Measurements from ENCODE around the gene FSD1L. TPM values are rescaled to one million over a fixed set of nuclear protein-coding genes. Genes with fewer than 3 reads are reported as not detected.

The FSD1L gene
- total RNA-seq: 1 to 10 TPM; 3.0 to 5.8 (median 5.1) TPM
- under 1 TPM; 0.70 to 0.90 (median 0.74) TPM for polyA plus RNA-seq
- long read RNA-seq, donor 1: 0 reads
- long read RNA-seq, donor 2: 0 reads

- H3K36me3 ChIP-seq: no peaks in the 10 kb centered on the region
- 1 to 6% (median 1%) methylated on average over 38 to 87 of the region's 87 CpGs for WGBS, 5 donors
- no peaks in the 10 kb centered on the region for H3K9me3 ChIP-seq
- peak within 1 kb of the TSS; percentile 69 to 99 (median 86) for H3K4me3 ChIP-seq
- peaks cover 0 to 26% (median 16%) of the 10 kb centered on the region in 6 donors for H3K4me1 ChIP-seq
- peak; percentile 74 to 84 (median 79) for TF ChIP-seq POLR2AphosphoS5 (IDR thresholded peaks at IDR 0.05)
- TF ChIP-seq CTCF (IDR thresholded peaks at IDR 0.05 in 8 of 11, conservative IDR thresholded peaks at IDR 0.05 in 3 of 11): peak in 5 of 11 experiments; percentile 5 to 52 (median 21)
- TF ChIP-seq POLR2A (IDR thresholded peaks at IDR 0.05): no peak
- intact Hi-C loops (cut with DNase I; ENCODE audit: low total_unique reads): no loop called here
- no peaks in the 10 kb centered on the region for H3K27me3 ChIP-seq (replicated peaks in 1 of 7)
- H3K27ac ChIP-seq: peak within 1 kb of the TSS in 7 of 8 donors; percentile 22 to 82 (median 69)
- DNase-seq: peak; percentile 97
Observed at GRCh38 chr9:105447814-105448812, at the start of gene FSD1L. Gene FSD1L (plus strand): TSS chr9:105448034. CDS start chr9:105448221, 187 bp downstream.

GRCh38 chr9:105399117-105399516 is 48.7 kb upstream of the FSD1L start:
- intact Hi-C loops (cut with DNase I; ENCODE audit: low total_unique reads): no loop called here
- Histone ChIP-seq H3K9me3 (no peaks in the 10 kb centered on the region), H3K36me3 (no peaks in the 10 kb centered on the region), H3K27ac (no peak overlapping the region), H3K4me1 (peaks cover 0 to 6% (median 0%) of the 10 kb centered on the region in 6 donors), H3K27me3 (replicated peaks in 1 of 7) (peaks cover 0 to 16% (median 0%) of the 10 kb centered on the region in 7 donors), H3K4me3 (no peak overlapping the region)
- 82 to 98% (median 94%) methylated on average over 2 of the region's 2 CpGs for whole genome bisulfite sequencing, 5 donors
- TF ChIP-seq POLR2A (IDR thresholded peaks at IDR 0.05) (no peak), POLR2AphosphoS5 (IDR thresholded peaks at IDR 0.05) (no peak)
- DNase-seq: no peak

GRCh38 chr9:105401651-105402050 is 46.2 kb upstream of the FSD1L start:
- Histone ChIP-seq H3K27ac (no peak overlapping the region), H3K9me3 (no peaks in the 10 kb centered on the region), H3K4me1 (peaks cover 4 to 30% (median 14%) of the 10 kb centered on the region in 6 donors), H3K27me3 (replicated peaks in 1 of 7) (peaks cover 0 to 24% (median 0%) of the 10 kb centered on the region in 7 donors), H3K36me3 (no peaks in the 10 kb centered on the region), H3K4me3 (no peak overlapping the region)
- no peak for TF ChIP-seq POLR2AphosphoS5 (IDR thresholded peaks at IDR 0.05)
- TF ChIP-seq POLR2A (IDR thresholded peaks at IDR 0.05): no peak
- TF ChIP-seq CTCF (IDR thresholded peaks at IDR 0.05 in 8 of 11, conservative IDR thresholded peaks at IDR 0.05 in 3 of 11): no peak
- DNase-seq: no peak
- intact Hi-C loops (cut with DNase I; ENCODE audit: low total_unique reads): no loop called here
- 38 to 68% (median 54%) methylated on average over 3 of the region's 3 CpGs for WGBS, 5 donors

DNA sequence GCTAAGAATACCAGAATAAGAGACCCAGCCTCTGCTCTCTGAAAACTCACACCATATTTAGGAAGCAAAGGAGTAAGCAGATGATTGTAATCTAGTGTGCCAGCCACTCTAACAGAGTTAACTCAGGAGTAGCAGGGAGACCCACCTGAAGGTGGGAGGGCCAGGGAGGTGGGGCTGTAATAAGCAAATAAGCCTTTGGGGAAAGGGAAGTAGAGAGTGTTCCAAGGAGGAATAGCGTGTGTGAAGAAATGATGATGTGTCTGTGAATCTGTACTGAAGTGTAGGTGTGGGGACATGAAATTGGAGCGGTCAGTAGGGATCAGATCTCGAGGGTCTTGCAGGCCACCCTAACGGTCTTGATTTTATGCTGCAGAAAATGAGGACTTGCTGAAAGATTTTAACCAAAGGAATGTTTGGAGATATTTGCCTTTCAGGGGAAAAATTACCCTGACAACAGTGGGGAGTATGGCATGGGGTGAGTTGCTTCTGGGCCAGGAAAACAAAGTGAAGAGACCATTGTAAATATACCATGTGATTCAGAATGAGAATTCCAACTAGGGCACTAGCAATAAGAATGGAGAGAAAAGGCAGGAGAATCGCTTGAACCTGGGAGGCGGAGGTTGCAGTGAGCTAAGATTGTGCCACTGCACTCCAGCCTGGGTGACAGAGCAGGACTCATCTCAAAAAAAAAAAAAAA is 44.1 kb upstream of the FSD1L start:
- no peak overlapping the region for H3K27ac ChIP-seq
- H3K4me1 ChIP-seq: peaks cover 4 to 30% (median 14%) of the 10 kb centered on the region in 6 donors
- WGBS, 5 donors: 87 to 92% (median 88%) methylated on average over 6 of the region's 6 CpGs
- H3K27me3 ChIP-seq (replicated peaks in 1 of 7): peaks cover 0 to 24% (median 0%) of the 10 kb centered on the region in 7 donors
- H3K9me3 ChIP-seq: peaks cover 0 to 3% (median 0%) of the 10 kb centered on the region in 8 donors
- no peak for DNase-seq
- intact Hi-C loops (cut with DNase I; ENCODE audit: low total_unique reads): no loop called here
- TF ChIP-seq POLR2A (IDR thresholded peaks at IDR 0.05) (no peak), CTCF (IDR thresholded peaks at IDR 0.05 in 8 of 11, conservative IDR thresholded peaks at IDR 0.05 in 3 of 11) (no peak), POLR2AphosphoS5 (IDR thresholded peaks at IDR 0.05) (no peak)
- no peaks in the 10 kb centered on the region for H3K36me3 ChIP-seq
- no peak overlapping the region for H3K4me3 ChIP-seq
